ENCODE measurements around the gene MYZAP. TPM values are rescaled to one million over a fixed set of nuclear protein-coding genes. Genes with fewer than 3 reads are reported as not detected.

MYZAP gene
- total and polyA plus RNA-seq, 2 of the 8 experiments (the other 6 are each of a cell fraction or from before 2014, with no cell fraction given), result 0.41 to 0.65 TPM

- Histone ChIP-seq H4K91ac (replicated peaks; ENCODE audit: insufficient read length, low read length) (no peak overlapping the region), H3K4me1 (replicated peaks in 1 of 4; ENCODE audit: control insufficient read depth in 3 of 4, insufficient read depth in 4 of 4, low read length in 3 of 4) (no peaks in the 10 kb centered on the region), H3K27ac (ENCODE audit: low read depth, low read length) (no peak overlapping the region), H3K23me2 (ENCODE audit: low read depth, low read length) (no peaks in the 10 kb centered on the region), H3K23ac (ENCODE audit: insufficient read length) (no peak overlapping the region), H3K79me2 (ENCODE audit: control insufficient read depth in 1 of 2, insufficient read depth in 2 of 2, low read length in 2 of 2) (no peaks in the 10 kb centered on the region), H2BK120ac (replicated peaks; ENCODE audit: low read depth, low read length) (no peak overlapping the region), H2BK12ac (ENCODE audit: low read depth, low read length) (no peak overlapping the region), H3K4me2 (ENCODE audit: insufficient read depth in 1 of 2, low read depth in 2 of 2, low read length in 2 of 2) (no peak overlapping the region), H2AK5ac (ENCODE audit: low read depth, low read length) (no peak overlapping the region), H3K4ac (replicated peaks; ENCODE audit: insufficient read length, low read depth, low read length) (no peak overlapping the region), H3K56ac (replicated peaks; ENCODE audit: insufficient read length, low read depth, low read length) (no peak overlapping the region), H3K36me3 (ENCODE audit: control insufficient read depth in 2 of 4, insufficient read depth in 4 of 4, low read length in 3 of 4) (no peaks in the 10 kb centered on the region), H3K27me3 (replicated peaks in 1 of 4; ENCODE audit: control insufficient read depth in 3 of 4, extremely low read depth in 1 of 4, insufficient read depth in 3 of 4, low read length in 3 of 4) (no peaks in the 10 kb centered on the region), H4K20me1 (replicated peaks in 1 of 2; ENCODE audit: control insufficient read depth in 1 of 2, insufficient read depth in 2 of 2, low read length in 2 of 2) (no peaks in the 10 kb centered on the region), H2BK15ac (ENCODE audit: low read length) (no peak overlapping the region), H3K9ac (replicated peaks in 1 of 4; ENCODE audit: extremely low read depth in 1 of 4, low read depth in 3 of 4, low read length in 3 of 4) (no peak overlapping the region), H2AFZ (ENCODE audit: low read length) (no peak overlapping the region), H4K8ac (ENCODE audit: extremely low read depth, insufficient read depth, low read length) (no peak overlapping the region), H3K79me1 (ENCODE audit: low read depth, low read length) (no peaks in the 10 kb centered on the region), H3K4me3 (ENCODE audit: extremely low read depth in 1 of 4, insufficient read depth in 2 of 4, low read depth in 3 of 4, low read length in 4 of 4) (no peak overlapping the region), H4K5ac (ENCODE audit: insufficient read length, low read depth, low read length) (no peak overlapping the region), H3K9me3 (ENCODE audit: insufficient read depth in 2 of 2, low read depth in 1 of 2, low read length in 1 of 2) (no peaks in the 10 kb centered on the region), H2BK5ac (ENCODE audit: low read depth, low read length) (no peak overlapping the region), H3K14ac (ENCODE audit: insufficient read length) (no peak overlapping the region), H2BK20ac (ENCODE audit: low read length) (no peak overlapping the region), H3K18ac (ENCODE audit: extremely low read depth, low read length) (no peak overlapping the region)
- ChIA-PET CTCF (ENCODE audit: partially characterized antibody) (no interaction called here), POLR2A (ENCODE audit: partially characterized antibody) (no interaction called here)
- DNase-seq (ENCODE audit: low read depth in 1 of 2, low spot score in 2 of 2) (no peak), FAIRE-seq (no peak)
- WGBS, 2 experiments (ENCODE audit: extremely low coverage in 1 of 2, insufficient coverage in 1 of 2, insufficient read length in 1 of 2, insufficient replicate concordance in 2 of 2, low coverage in 1 of 2, low lambda C conversion rate in 2 of 2, missing lambda C conversion rate in 1 of 2), result 80 to 100% methylated on average over 1 to 4 of the region's 4 CpGs
- TF ChIP-seq SP4 (IDR thresholded peaks at IDR 0.05; ENCODE audit: low read length) (no peak), SRF (IDR thresholded peaks at IDR 0.05; ENCODE audit: low read depth, low read length) (no peak), KDM4A (IDR thresholded peaks at IDR 0.05; ENCODE audit: low read depth, low read length, severe bottlenecking) (no peak), EZH2 (IDR thresholded peaks at IDR 0.05; ENCODE audit: low read depth, low read length, severe bottlenecking) (no peak), SP2 (IDR thresholded peaks at IDR 0.05; ENCODE audit: low read length) (no peak), GTF2F1 (IDR thresholded peaks at IDR 0.05; ENCODE audit: borderline replicate concordance, low read depth, low read length) (no peak), KDM5A (IDR thresholded peaks at IDR 0.05; ENCODE audit: low read length) (no peak), TEAD4 (IDR thresholded peaks at IDR 0.05; ENCODE audit: low read depth, low read length) (no peak), ASH2L (IDR thresholded peaks at IDR 0.05; ENCODE audit: low read length) (no peak), RNF2 (IDR thresholded peaks at IDR 0.05; ENCODE audit: borderline replicate concordance, low read depth, low read length, missing control alignments, poor library complexity, severe bottlenecking) (no peak), TCF12 (IDR thresholded peaks at IDR 0.05; ENCODE audit: low read depth, low read length) (no peak), ATF3 (IDR thresholded peaks at IDR 0.05; ENCODE audit: insufficient read depth, low read depth, low read length) (no peak)
Observed at GRCh38 chr15:57686657-57687056, 95.0 kb downstream of the MYZAP start.

All from H1 (cell line).